Measurements from ENCODE around the gene NUFIP1.
"Not testable (repeated sequence)": the region's sequence is repeated elsewhere in the genome, so short reads cannot be mapped to it uniquely, and the experiment has no call there.

The NUFIP1 gene

DNA sequence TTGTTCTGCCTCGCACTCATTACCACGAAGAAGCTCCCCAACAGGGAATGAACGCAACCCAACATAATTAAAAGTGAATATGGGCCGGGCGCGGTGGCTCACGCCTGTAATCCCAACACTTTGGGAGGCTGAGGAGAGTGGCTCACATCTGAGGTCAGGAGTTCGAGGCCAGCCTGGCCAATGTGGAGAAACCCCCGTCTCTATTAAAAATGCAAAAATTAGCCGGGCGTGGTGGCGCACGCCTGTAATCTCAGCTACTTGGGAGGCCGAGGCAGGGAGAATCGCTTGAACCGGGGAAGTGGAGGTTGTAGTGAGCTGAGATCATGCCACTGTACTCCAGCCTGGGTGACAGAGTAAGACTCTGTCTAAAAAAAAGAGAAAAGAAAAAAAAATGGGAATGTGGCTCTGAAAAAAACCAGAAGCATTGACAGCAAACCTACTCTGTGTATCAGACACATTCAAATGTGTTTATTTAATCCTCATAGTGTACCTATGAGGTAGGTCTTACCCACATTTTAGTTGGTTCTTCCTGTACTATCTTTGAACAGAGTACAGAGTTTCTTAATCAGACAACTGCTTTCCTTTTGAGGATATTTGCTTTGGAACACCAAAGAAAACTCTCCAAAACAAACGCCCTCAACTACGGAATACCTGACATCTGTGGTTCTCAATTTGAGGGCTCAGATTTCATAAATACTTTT is 70.0 kb downstream of the NUFIP1 start:
- DNase-seq (ENCODE audit: low read depth in 2 of 2): no peak

DNA sequence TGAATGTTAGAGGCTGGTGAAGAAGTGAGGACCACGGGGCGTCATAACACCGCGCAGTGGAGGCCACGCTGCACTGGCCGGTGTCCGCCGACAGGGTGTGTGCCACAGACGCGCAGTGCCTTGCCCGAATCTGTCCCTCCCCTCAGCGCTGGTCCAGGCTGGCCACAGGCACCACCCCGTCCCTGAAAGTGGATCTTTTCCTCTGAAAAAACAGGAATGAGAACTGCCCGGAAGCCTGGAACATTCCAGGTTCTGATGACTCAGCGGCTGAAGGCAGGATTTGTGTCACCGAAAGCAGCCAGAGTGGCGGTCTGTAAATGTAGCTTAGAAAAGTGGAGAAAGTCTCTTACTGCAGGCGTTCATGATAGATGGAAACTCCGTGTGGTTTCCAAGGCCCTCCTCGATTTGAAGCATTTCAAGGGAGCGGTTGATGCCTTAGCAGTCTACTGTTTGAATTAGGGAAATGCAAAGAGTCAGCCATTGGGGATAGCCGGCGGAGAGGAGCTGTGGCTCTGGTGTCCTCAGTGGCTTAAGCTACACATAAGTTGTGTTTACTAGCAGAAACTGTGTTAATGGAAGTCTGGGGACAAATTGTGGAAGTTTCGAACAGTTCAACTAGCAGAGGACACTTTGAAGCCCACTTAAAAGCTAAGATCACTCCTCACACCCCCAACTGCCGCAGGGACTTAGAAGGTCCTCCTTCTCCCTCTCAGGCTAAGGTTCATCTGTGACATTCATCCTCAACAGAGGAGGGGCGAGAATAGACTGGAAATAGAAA is 70.8 kb downstream of the NUFIP1 start:
- DNase-seq (ENCODE audit: low read depth in 2 of 2): peak; percentile 45 to 60

GRCh38 chr13:44917589-44918325 is 71.5 kb downstream of the NUFIP1 start:
- peak; percentile 93 to 95 for DNase-seq (ENCODE audit: low read depth in 2 of 2)

DNA sequence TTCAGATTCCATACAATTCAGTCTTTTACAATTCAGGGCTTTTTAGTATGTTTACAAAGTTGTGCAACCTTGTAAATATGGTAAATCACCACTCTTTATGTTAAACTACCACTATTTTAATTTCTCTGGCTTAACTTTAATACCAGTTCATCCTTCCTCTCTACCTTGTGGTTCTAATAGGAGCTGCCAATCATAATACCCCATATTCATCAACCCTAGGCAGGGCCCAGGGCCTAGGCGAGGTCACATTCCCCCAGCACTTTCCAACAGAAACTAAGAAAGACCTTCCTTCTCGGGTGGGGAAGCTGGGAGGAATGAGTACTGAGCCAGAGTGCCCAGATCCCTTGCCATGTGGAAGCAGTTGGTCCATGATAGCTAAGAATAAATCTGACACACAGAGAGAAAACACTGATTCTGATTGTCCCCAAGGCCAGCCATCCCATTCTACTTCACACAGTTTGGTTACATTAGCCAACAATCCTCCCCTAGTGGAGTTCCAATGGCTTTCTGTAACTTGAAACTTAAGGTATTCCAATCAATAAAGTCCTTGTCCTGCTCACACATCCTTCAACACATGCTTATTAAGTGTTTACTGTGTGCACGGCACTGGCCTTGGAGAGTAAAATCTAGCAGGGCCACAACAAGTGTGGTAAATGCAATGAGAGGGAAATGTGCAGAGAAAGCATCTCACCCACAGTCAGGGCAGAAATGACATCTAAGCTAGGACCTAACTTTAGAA is 76.8 kb downstream of the NUFIP1 start:
- no peak for DNase-seq (ENCODE audit: low read depth in 2 of 2)

DNA sequence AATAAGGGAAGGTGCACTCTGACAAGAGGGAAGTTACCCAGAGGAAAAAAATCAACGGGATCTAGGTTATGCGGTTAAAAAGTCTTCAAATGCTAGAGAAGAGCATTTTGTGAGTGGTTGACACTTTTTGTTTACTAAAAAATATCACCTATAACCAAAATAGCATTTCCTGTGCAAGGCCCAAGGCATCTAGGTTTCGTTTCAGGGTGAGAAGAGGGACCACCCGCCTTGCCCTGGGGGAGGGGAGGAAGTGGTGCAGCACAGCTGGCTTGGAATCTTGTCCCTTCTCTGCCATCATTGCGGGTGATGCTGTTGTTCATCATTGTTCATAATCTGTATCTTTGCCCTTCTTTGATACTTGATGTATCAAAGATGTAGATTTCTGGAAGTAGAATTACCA is 80.6 kb downstream of the NUFIP1 start:
- no peak for DNase-seq (ENCODE audit: low read depth in 2 of 2)

DNA sequence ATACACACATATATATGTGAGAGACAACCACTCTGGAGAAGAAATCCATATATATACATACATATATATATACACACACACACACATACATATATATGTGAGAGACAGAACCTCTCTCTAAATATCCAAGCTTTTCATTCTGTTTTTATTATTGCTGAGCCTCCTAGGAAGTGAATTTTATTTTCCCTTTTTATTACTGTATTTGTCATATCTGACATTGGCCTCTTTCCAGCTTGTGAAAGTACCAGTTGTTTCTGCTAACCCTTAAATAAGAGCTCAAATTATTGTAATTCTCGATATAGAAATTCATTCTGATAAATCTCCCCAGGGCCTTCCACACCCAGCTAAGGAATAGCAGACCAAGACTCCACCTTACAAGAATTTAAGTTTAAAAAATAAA is 81.0 kb downstream of the NUFIP1 start:
- DNase-seq (ENCODE audit: low read depth in 2 of 2): no peak

DNA sequence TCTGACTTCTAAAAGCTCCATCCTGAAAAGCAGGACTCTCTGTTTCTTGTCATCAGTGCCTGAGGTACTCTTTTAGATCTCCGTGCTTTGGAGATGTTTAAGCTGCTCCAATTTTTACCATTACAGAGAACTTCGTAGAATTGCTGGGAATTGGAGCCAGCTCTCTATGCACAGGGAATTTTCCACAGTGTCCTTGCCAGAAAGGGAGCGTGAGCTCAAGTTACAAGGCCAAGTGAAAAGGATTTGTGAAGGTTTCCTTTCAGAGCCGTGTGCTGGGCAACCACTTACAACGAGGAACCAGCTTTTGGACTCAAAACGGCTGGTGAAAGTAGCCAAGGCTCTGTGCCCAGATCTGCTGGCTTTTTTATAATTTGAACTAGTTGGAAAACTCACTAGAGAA is 82.6 kb downstream of the NUFIP1 start:
- DNase-seq (ENCODE audit: low read depth in 2 of 2): no peak

- no peak for DNase-seq (ENCODE audit: low read depth in 2 of 2)
These were observed 83.0 kb downstream of the NUFIP1 start for GRCh38 chr13:44906230-44906629.

DNA sequence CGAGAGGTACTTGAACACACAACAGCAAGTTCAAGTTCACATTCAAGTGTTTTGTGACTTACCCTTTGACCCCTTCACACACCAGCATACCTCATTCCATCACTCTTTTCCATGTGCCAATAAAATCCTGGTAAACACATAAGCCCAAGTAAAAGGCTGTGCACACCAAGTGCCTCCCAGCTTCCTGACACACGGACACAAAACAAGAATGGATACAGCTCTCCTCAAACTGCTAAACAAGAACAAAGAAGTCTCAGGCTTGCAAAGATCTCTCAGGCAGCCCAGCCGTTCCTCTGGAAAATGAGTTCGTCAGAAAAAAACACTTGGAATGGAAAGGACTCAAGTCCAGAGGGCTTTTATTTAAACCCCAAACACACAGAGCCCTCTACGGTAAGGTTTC is 83.7 kb downstream of the NUFIP1 start:
- no peak for DNase-seq (ENCODE audit: low read depth in 2 of 2)

- DNase-seq (ENCODE audit: low read depth in 2 of 2): no peak
These were observed 84.3 kb downstream of the NUFIP1 start for GRCh38 chr13:44904967-44905366.

- no peak for DNase-seq (ENCODE audit: low read depth in 2 of 2)
These were observed 85.7 kb downstream of the NUFIP1 start for GRCh38 chr13:44903574-44903985.

GRCh38 chr13:44902738-44903137 is 86.5 kb downstream of the NUFIP1 start:
- DNase-seq (ENCODE audit: low read depth in 2 of 2): no peak

DNA sequence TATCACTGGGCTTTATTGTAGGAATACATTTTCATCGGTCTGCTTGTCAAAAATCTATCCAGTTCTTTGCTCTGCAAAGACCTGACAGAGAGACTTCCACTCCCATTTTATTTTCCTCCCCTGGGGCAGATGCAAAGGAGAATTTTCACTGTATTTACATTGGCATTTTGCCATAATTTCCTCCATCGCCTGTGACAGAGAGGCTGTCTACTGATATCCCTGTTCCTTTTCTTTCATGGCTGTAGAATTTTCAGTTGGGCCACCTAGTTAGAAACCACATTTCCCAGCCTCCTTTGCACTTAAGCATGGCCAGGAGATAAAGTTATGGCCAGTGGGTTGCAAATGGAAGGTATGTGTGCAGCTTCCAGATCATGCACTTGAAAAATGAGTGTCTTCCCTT is 89.3 kb downstream of the NUFIP1 start:
- no peak for DNase-seq (ENCODE audit: low read depth in 2 of 2)

- not testable (repeated sequence) for DNase-seq (ENCODE audit: low read depth in 2 of 2)
These were observed 91.0 kb downstream of the NUFIP1 start for GRCh38 chr13:44898308-44898707.

DNA sequence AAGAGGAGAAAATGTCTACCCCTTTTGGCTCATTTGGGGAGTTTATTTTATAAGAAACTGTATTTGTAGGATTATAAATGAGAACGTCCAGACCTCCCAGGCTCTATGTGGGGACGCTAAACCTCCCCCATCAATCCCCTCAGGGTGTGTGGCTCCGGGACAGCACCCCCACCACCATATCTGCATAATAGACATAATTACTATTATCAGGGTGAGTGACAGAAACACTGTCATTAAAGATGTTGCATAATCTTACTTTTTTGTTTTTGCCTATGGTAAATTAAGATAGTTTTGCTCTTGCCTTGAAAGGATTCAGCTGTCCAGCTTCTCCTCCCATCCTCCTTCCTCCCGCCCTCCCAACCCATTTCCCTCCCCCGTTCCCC is 93.3 kb downstream of the NUFIP1 start:
- DNase-seq (ENCODE audit: low read depth in 2 of 2): no peak

- DNase-seq (ENCODE audit: low read depth in 2 of 2): no peak
These were observed 93.9 kb downstream of the NUFIP1 start for GRCh38 chr13:44895264-44895952.

- DNase-seq (ENCODE audit: low read depth in 2 of 2): no peak
These were observed 95.1 kb downstream of the NUFIP1 start for GRCh38 chr13:44894001-44894770.
